Smooth muscle cell (in vitro differentiated cells): Measurements from ENCODE around the gene KRTAP5-2. TPM values are rescaled to one million over a fixed set of nuclear protein-coding genes. Genes with fewer than 3 reads are reported as not detected.

Experiments
- DNase-seq: peaks from one replicate; lab custom pipeline; 2025; ENCODE audit not compliant: unreplicated experiment; lab: John Stamatoyannopoulos, UW
- H2AFZ ChIP-seq: fragments of 200-600 bp; sonication (generic); 2 replicates; pipeline ENCODE4 v1.6.0; 2016; ENCODE audit warnings: antibody characterized with exemption, low read depth, mild to moderate bottlenecking
- H3F3A ChIP-seq: fragments of 200-600 bp; sonication (generic); 2 replicates; pipeline ENCODE4 v1.6.0; 2017; ENCODE audit warnings: antibody characterized with exemption, low read depth
- H3K27ac ChIP-seq: fragments of 200-600 bp; sonication (generic); 2 replicates; pipeline ENCODE4 v1.5.1; 2016; ENCODE audit warnings: low read depth, mild to moderate bottlenecking
- H3K27me3 ChIP-seq: fragments of 200-600 bp; sonication (generic); 2 replicates; pipeline ENCODE4 v1.6.1; 2016; ENCODE audit warnings: low read depth, mild to moderate bottlenecking
- H3K36me3 ChIP-seq: fragments of 200-600 bp; sonication (generic); 2 replicates; pipeline ENCODE4 v1.5.1; 2016; ENCODE audit warnings: low read depth
- H3K4me1 ChIP-seq: fragments of 200-600 bp; sonication (generic); 2 replicates; pipeline ENCODE4 v1.5.1; 2016; ENCODE audit warnings: low read depth
- H3K4me2 ChIP-seq: fragments of 200-600 bp; sonication (generic); 2 replicates; pipeline ENCODE4 v1.6.0; 2016; ENCODE audit warnings: mild to moderate bottlenecking
- H3K4me3 ChIP-seq: fragments of 200-600 bp; sonication (generic); 2 replicates; pipeline ENCODE4 v1.5.1; 2016; ENCODE audit warnings: mild to moderate bottlenecking
- H3K79me2 ChIP-seq: fragments of 200-600 bp; sonication (generic); 2 replicates; pipeline ENCODE4 v1.6.0; 2016; ENCODE audit warnings: low read depth, mild to moderate bottlenecking
- H3K9ac ChIP-seq: fragments of 200-600 bp; sonication (generic); 2 replicates; pipeline ENCODE4 v1.6.0; 2016; ENCODE audit warnings: low read depth
- H3K9me3 ChIP-seq: fragments of 200-600 bp; sonication (generic); replicated peaks from 2 replicates; pipeline ENCODE4 v1.5.1; 2016; ENCODE audit warnings: low read depth
- H4K20me1 ChIP-seq: fragments of 200-600 bp; sonication (generic); 2 replicates; pipeline ENCODE4 v1.6.0; 2016; ENCODE audit warnings: low read depth
- CTCF ChIP-seq: fragments of 200-600 bp; sonication (generic); IDR thresholded peaks from 2 replicates; pipeline ENCODE4 v1.5.1; 2017; ENCODE audit warnings: borderline replicate concordance, mild to moderate bottlenecking, antibody characterized with exemption; ENCODE audit not compliant: insufficient read depth, poor library complexity, severe bottlenecking
- WGBS: methylation state at CpG from one replicate; pipeline ENCODE4 v1.1.7; 2016; ENCODE audit warnings: low lambda C conversion rate; 5-methylcytosine and 5-hydroxymethylcytosine counted together
- polyA plus RNA-seq: library from polyadenylated mRNA; unstranded; fragments of >200 nt; fragmentation: Nextera tagmentation; extraction: Ambion mirVana; gene quantifications from 2 replicates; pipeline ENCODE4 v1.2.1, GENCODE V29; 2016
- total RNA-seq: library from RNA; depleted of rRNA; stranded (reverse); fragments of >200 nt; gene quantifications from 2 replicates; pipeline ENCODE4 v1.2.3, GENCODE V29; 2014

The KRTAP5-2 gene
- total and polyA plus RNA-seq, 2 experiments from 2014 or later: 0.14 TPM; not detected in 1

- 94% methylated on average over 8 of the region's 8 CpGs for WGBS
- DNase-seq: no peak
- no peaks in the 10 kb centered on the region for H3F3A ChIP-seq
- peaks cover 79% of the 10 kb centered on the region for H4K20me1 ChIP-seq
- TF ChIP-seq CTCF: no peak
- no peak overlapping the region for H2AFZ ChIP-seq
- no peak overlapping the region for H3K4me2 ChIP-seq
- no peak overlapping the region for H3K27ac ChIP-seq
- H3K4me1 ChIP-seq: peaks cover 11% of the 10 kb centered on the region
- H3K9me3 ChIP-seq: no peaks in the 10 kb centered on the region
- no peak overlapping the region for H3K9ac ChIP-seq
- H3K79me2 ChIP-seq: no peaks in the 10 kb centered on the region
- no peak overlapping the region for H3K4me3 ChIP-seq
- H3K27me3 ChIP-seq: no peaks in the 10 kb centered on the region
- no peaks in the 10 kb centered on the region for H3K36me3 ChIP-seq
Measured at GRCh38 chr11:1560649-1561251, 37.3 kb downstream of the KRTAP5-2 start.

GRCh38 chr11:1560002-1560648, 38.0 kb downstream of the KRTAP5-2 start:
- H3K4me3 ChIP-seq: no peak overlapping the region
- H3K9me3 ChIP-seq: no peaks in the 10 kb centered on the region
- H3K4me2 ChIP-seq: no peak overlapping the region
- peaks cover 11% of the 10 kb centered on the region for H3K4me1 ChIP-seq
- no peak overlapping the region for H2AFZ ChIP-seq
- no peaks in the 10 kb centered on the region for H3K79me2 ChIP-seq
- no peaks in the 10 kb centered on the region for H3K36me3 ChIP-seq
- H3K27ac ChIP-seq: no peak overlapping the region
- H3K9ac ChIP-seq: no peak overlapping the region
- no peak for TF ChIP-seq CTCF
- H3F3A ChIP-seq: no peaks in the 10 kb centered on the region
- H4K20me1 ChIP-seq: peaks cover 79% of the 10 kb centered on the region
- WGBS: 90% methylated on average over 15 of the region's 15 CpGs
- H3K27me3 ChIP-seq: no peaks in the 10 kb centered on the region
- DNase-seq: no peak

- DNase-seq: no peak
- no peak overlapping the region for H3K9ac ChIP-seq
- H3F3A ChIP-seq: no peaks in the 10 kb centered on the region
- no peak overlapping the region for H2AFZ ChIP-seq
- no peak overlapping the region for H3K4me2 ChIP-seq
- H3K27me3 ChIP-seq: peaks cover 3% of the 10 kb centered on the region
- H3K79me2 ChIP-seq: no peaks in the 10 kb centered on the region
- TF ChIP-seq CTCF: no peak
- no peak overlapping the region for H3K27ac ChIP-seq
- no peaks in the 10 kb centered on the region for H3K36me3 ChIP-seq
- WGBS: 70% methylated on average over 29 of the region's 29 CpGs
- no peaks in the 10 kb centered on the region for H3K9me3 ChIP-seq
- peaks cover 11% of the 10 kb centered on the region for H3K4me1 ChIP-seq
- no peak overlapping the region for H3K4me3 ChIP-seq
- H4K20me1 ChIP-seq: peaks cover 73% of the 10 kb centered on the region
Measured at GRCh38 chr11:1559111-1559951, 38.8 kb downstream of the KRTAP5-2 start.
